RPMI7951 (cell line): ENCODE measurements around the gene MLIP. TPM values are rescaled to one million over a fixed set of nuclear protein-coding genes. Genes with fewer than 3 reads are reported as not detected.
"Not testable (repeated sequence)": the region's sequence is repeated elsewhere in the genome, so short reads cannot be mapped to it uniquely, and the experiment has no call there.

Experiments
- DNase-seq: peaks from one replicate; pipeline ENCODE4 v3.0.0-alpha.2; 2012; ENCODE audit warnings: low read depth
- total RNA-seq: library from RNA; depleted of rRNA; stranded (reverse); fragments of >200 nt; shearing (Covaris generic); gene quantifications from 2 replicates; pipeline ENCODE4 v1.2.3, GENCODE V29; 2014; rRNA removed

The MLIP gene, protein sequence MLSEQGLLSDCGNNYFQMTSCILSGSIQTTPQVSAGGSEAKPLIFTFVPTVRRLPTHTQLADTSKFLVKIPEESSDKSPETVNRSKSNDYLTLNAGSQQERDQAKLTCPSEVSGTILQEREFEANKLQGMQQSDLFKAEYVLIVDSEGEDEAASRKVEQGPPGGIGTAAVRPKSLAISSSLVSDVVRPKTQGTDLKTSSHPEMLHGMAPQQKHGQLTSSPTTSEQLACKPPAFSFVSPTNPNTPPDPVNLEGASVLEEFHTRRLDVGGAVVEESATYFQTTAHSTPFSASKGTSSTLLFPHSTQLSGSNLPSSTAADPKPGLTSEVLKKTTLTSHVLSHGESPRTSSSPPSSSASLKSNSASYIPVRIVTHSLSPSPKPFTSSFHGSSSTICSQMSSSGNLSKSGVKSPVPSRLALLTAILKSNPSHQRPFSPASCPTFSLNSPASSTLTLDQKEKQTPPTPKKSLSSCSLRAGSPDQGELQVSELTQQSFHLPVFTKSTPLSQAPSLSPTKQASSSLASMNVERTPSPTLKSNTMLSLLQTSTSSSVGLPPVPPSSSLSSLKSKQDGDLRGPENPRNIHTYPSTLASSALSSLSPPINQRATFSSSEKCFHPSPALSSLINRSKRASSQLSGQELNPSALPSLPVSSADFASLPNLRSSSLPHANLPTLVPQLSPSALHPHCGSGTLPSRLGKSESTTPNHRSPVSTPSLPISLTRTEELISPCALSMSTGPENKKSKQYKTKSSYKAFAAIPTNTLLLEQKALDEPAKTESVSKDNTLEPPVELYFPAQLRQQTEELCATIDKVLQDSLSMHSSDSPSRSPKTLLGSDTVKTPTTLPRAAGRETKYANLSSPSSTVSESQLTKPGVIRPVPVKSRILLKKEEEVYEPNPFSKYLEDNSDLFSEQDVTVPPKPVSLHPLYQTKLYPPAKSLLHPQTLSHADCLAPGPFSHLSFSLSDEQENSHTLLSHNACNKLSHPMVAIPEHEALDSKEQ
- not detected in 2 replicates for total RNA-seq

DNA sequence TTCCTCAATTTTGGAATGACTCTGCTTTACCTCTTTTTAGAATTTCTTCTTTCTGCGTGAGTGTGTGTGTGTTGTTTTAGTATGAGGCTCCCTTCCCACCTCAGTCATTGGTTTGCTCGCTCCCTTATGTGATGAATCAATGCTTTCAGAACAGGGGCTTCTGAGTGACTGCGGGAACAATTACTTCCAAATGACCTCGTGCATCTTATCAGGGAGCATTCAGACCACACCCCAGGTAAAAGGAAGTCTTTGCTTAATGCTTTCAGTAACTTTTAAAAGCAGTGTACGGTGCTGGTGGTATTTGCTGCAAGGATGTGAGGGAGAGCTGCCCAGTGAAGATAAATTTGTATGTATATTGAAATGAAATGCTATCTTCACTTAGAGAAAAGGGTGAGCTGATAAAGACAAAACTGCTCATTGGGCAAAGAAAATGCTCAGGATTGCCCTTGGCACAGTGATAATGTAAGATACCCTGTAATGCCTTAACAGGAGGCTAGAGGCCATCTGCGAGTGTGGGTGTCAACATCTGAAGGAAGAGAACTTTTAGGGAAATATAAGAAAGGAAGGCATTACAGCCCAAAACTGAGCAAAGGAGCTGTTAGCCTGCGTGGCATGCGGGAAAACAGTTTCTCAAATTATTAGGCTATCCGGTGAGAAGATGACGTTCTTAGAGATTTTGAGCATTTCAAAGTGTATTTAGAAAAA lies at the start of gene MLIP:
Gene MLIP (plus strand): TSS at position 103 of the 705 bp plus-strand sequence. CDS start 37 bp downstream, at position 140.
- DNase-seq: no peak

DNA sequence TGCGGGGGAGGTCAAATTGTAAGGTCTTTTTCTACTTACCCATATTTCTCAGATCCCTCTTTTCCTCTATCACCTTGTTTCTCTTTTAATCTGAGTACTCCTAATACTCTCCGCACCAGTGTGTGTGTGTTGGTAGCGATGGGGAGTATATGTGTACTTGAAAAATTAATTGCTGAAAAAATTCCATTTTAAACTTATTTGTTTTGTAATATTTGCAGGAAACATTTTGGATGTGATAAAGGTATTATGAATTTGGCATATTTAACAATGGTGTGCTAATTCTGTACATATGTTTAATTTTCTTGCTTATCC lies 48.1 kb upstream of the MLIP start:
- no peak for DNase-seq

DNA sequence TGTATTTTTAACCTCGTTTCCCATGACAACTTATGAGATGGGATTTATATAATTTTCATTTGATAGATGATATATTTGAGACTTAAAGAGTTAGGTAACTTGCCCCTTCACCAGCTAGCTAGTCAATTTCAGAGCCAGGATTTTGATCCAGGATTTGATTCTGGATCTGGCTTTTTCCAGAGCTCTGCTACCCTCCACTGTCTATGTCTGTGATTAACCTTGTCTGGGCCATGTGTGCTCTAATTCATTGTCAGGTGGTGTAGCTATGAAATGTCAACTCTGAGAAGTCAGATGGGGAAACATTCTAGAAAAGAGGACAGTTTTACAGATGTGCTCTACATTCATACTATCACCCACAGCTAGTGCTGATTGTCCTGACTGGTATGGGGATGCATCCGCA lies 42.5 kb upstream of the MLIP start:
- DNase-seq: no peak

DNA sequence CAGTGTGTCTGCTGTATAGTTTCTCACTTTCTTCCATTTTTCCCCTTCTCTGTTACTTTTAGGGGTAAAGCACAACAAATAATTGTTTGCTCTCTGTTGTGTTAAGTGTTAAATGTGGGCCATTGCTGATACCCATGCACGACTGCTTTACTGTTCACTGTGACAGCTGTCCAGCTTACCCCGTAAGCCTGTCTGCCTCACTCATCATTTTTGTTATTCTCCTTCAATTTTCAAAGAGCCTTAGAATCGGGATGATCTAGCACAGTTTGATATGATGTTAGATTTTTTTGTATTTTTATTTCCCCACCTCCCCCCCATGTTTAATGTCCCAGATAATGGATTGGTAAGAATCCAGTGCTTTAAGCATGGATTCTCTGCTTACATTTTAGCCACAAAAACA lies 41.2 kb upstream of the MLIP start:
- DNase-seq: no peak

DNA sequence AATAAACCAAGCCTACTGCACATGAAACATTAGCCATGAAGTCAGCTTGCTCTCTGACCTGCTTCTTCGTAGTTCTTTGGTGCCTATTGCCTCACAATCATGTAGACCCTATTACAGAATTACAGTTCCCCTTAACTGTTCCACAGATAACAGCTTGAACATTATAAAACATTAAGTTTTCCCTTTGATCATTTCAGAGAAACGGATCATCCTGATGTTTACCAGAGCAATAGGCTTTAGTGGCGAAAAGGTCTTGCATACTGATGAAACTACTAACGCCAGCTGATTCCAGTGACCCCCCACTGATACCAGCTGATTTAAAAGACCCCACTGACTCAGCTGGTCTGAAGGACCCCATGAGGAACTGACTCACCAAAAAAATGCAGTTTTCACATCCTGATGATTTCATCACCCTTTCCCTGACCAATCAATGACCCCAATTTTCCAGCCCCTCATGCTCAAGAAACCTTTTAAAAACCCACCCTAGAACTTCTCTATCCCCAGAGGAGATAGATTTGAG lies 39.4 kb upstream of the MLIP start:
- DNase-seq: no peak

DNA sequence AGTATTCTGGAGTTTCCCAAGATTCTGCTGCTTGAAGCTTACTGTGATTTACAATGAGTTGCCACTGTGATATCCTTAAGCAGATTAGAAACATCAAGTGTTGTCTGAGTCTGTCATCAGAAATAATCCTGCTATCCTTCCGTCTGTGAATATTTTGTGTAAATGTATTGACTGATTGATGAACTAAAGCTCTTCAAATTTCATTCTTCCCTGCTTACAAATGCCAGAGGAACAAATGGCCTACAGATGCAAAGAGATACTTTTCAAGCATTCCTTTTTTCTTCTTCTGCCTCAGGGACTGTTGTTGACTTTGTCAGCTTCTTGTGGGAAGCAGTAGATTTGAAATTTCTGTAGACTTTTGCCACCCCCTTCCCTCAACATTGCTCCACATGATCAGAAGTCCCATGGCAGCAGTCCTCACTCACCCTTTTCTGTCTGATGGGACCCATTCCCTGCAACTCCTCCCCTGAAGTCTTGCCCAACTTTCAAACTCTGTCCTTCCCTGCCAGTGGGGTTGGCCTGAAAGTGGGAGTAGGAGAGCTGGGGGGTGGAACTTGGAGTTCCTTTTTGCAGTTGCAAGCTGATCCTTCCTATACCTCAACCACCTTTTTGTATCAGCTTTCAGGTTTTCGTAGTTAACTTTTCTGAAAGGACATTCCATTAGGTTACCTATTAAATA lies 38.5 kb upstream of the MLIP start:
- DNase-seq: no peak

DNA sequence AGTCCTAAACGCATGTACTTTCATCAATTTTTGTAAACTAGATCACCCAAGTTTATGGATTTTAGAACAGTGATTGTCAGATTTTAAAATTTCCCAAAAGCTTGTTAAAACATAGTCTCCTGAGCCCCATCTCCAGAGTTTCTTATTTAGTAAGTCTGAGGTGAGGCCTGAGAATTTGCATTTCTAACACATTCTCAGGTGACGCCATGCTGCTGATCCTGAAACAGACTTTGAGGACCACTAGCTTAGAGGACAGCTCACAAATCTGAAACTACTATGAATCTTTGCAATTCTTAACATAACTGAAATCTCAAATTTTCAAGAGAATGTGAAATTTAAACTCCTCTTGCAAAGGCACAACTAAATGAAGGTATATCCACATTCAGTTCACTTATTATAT lies 37.8 kb upstream of the MLIP start:
- DNase-seq: no peak

DNA sequence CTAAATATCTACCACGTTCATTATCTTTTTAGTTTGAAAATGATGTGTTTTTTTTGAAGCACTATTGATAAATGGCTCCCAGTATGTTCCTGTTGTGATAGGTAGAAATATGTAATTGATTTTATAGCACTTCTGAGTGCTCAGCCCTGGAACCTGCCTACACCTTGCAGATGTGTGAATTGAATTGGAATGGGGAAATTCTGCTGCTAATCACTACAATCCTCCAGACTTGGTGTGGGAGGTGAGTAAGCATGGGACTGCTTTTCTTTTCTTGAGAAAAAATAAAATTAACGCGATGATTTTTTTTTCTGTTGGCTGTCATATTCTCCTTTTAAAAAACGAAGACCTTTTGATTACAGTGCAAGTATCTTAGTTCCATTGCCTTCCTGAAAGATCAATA lies 37.1 kb upstream of the MLIP start:
- DNase-seq: no peak

DNA sequence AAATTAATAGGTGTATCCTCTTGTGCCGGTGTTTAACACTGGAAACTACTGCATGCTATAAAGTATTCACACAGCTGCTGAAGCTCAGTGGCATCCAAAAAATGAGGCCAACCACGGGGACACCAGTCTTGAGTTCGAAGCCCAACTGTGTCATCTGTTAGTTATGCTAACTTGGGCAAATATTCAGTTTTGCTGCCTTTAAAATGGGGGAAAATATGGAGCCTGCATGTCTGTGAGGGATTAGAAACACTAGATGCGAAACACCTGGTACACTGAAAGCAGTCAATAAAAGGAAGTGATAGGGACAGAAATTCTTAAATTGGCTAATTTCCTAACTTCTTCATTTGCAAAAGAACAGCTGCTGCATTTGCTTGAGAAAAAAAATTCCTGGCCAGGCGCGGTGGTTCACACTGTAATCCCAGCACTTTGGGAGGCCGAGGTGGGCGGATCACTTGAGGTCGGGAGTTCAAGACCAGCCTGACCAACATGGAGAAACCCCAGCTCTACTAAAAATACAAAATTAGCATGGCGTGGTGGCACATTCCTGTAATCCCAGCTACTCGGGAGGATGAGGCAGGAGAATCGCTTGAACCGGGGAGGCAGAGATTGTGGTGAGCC lies 36.6 kb upstream of the MLIP start:
- DNase-seq: no peak

DNA sequence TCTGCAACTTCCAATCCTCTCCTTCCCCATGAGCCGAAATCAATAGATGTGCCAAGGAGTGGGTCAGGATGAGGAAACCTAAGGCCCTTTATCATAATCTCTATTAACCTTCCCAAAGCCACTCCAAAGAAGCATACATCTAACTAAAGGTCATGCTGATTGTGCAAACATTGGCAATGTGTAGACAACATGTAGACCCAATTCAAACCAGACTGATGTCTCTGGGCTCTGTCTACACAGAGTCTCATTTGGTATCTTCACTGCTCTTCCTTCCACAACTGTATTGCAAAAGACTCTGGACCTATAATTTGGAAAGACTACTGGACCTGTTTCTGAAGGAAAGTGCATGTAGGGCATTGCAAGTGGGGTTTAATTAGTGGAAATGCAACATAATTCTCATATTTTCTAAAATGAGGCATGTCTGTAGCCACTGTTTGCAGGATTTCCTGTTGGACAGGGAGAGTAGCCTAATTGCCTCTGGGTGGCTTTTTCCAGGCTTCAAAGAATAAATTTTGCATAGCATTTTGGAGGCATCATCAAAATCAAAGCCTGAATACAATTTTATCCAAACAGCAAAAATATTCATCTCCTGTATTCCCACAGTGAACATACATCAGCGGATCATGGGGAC lies 35.0 kb upstream of the MLIP start:
- DNase-seq: no peak

DNA sequence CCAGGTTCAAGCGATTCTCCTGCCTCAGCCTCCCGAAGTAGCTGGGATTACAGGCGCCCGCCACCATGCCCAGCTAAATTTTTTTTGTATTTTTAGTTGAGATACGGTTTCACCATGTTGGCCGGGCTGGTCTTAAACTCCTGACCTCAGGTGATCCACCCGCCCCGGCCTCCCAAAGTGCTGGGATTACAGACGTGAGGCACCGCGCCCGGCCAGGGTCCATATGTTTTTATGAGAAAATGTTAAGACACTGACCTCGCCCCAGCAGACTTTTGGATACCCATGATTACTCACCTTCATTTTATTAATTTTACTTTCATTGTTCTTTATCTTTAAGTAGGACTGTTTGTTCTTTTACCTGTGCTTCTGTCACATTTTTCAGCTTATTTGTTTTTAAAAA lies 29.7 kb upstream of the MLIP start:
- not testable (repeated sequence) for DNase-seq

DNA sequence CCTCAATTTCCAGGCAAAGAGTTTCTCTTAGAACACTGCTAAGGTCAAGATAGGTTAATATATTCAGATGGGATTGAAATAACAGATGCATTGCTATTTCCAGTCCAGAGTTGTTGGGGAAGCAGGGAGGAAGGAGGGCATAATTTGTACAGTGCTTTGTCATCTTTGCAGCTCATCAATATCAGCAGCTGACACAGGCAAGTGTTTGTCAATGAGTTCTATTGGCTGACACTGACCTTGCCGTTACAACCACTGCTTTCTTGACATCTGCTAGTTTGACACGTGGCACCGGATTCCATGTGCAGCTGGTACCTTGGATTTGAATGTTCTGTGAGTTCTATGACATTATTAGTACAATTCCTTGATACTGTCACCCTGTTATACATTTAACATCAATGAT lies 28.0 kb upstream of the MLIP start:
- no peak for DNase-seq

DNA sequence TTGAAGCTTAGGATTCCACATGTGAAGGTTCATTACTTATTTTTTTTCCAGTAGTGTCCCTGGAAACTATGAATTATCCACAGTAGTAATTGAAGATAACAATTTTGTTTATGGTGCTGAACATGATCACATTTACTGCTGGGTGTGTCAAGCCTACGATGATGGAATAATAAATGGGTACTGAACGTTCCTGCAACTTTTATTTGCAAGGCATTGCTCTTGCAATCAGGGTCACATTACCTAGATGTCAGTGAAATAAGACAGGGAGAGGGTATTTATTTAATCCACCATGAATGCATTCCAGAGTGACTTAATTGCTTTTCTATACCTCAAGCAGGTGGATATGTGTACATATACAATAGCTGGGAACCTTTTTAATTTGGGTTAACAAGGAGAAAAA lies 27.0 kb upstream of the MLIP start:
- no peak for DNase-seq

DNA sequence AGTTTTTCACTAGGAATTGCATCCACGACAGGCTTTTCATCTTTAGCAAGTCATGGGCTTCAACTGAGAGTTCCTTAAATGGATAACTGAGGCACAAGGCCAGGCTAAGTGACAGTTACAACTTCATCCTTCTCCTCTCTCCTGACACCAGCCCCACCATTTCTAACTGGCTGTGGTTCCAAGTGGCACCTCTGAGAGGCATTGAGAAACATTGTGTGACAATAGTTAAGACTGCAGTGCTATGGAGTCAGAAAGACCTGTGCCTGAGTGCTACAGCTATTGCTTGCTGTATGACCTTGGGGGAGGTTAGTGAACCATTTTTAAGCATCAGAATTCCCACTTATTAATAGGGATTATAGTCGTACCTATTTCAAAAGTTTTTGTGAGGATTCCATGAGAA lies 26.2 kb upstream of the MLIP start:
- no peak for DNase-seq

DNA sequence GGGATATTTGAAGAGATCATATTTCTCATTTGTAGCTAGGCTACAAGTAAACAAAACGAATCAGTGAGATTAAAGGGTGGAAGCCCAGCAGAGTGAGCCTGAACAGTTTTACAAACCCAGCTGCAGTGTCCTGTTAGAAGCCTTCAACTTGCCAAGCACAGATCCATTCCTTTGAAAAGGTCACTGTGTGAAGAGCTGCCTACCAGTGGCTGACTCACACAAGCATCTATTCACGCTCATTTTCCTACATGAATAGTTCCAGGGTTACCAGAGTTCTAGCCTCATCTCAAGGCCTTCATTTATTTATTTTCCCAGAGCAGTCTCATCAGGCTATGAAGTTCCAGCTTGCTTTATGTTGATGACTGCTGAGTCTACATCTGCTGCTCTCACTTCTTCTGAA lies 25.7 kb upstream of the MLIP start:
- peak; percentile 49 for DNase-seq

DNA sequence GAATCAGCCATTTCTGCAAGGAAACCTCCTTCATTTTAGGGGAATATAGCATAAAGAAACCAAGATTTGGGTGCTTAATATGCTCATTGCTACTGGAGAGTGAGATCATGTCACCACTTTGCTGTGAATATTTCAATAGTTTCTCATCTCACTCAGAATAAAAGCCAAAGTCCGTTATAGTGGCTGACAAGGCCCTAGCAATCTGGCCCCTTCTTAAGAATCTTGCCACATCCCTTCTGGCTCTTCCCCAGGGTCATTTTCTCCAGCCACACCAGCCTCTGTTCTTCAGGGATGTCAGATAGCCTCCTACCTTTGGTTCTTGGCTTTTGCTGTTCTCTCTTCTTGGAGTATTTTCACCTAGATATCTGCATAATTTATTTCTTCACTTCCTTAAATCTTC lies 24.8 kb upstream of the MLIP start:
- DNase-seq: no peak

DNA sequence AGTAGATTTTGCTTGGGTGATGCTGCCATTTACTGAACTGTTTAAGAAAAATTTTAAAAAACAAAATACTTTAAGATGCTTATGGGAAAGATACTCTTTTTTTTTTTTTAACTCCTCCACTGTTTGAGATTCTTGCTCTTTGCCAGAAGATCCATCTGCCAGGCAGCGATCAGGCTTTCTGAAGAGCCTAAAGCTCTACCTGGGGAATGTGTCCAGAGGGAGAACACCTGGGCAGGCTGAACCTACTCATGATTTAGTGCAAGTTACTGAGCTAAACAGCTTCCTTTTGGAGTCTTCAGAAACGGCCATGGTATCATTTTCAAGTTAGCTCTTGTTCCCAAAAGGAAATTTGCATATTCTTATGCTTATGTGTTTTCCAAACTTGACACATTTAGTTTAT lies 23.5 kb upstream of the MLIP start:
- no peak for DNase-seq

DNA sequence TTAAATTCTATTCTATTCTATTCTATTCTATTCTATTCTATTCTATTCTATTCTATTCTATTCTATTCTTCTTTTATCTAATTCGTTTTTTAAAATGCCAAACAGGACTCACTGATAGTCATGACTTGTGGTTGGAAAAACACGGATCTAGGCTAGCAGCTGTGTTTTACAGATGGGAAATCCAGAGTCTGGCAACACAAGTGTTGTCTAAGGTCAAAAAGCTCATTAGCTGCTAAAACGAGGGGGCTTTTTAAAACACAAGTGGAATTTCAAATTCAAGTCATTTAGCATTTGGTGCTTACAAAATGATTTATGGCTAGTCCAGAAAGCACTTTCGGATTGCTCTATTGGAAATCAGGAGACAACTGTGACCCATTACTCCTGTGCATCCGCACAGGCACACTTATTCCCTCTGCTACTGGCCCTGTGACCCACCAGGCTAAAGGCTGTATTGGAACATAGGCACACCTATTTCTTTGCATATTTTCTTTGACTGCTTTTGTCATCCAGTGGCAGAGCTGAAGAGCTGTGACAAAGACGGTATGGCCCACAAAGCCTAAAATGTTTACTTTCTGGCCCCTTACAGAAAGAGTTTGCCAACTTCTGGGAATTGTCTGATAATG lies 17.8 kb upstream of the MLIP start:
- no peak for DNase-seq

DNA sequence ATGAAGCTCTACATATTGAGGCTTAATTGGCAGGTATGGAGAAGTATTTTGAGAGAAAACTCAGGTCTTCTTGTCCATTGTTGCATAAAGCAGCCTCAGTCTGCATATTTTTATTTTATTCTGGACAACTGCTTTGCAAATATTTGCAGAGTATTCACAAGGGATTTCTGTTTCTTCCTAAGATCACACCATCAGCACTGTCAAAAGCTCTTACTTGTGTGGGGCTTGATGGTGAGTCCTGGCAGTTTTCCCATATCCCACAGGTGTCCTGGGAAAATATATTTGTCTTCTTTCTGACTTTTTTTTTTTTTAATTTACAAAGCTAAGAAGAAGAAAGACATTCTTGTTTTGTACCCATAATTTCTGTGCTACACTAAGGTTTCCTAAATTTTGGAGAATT lies 16.9 kb upstream of the MLIP start:
- DNase-seq: no peak

DNA sequence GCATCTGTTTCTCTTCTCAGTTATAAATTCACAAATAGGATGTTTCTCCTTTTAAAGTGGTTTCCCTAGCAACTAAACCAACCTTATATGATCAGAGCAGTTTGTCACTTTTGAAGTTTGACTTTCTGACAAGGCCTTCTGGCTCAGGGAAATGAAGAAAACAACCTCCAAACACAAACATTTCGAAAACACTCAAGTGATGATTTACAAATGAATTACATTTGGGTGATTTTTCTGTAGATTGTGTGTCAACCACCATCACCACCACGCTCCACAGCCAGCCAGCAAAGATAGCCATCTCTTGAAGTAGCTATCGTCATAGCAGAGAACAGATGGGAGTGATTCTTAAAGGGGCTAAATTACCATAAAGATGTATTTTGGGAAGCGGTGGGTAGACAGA lies 16.5 kb upstream of the MLIP start:
- DNase-seq: no peak
